Testis (tissue), 3 donors: ENCODE measurements around the gene TGM1. TPM values are rescaled to one million over a fixed set of nuclear protein-coding genes. Genes with fewer than 3 reads are reported as not detected.

Source experiments
- DNase-seq: peaks from one replicate; pipeline ENCODE4 v3.0.0-alpha.2; 2019
- H3K27ac ChIP-seq, 2 donors: fragments of 200-600 bp; sonication (generic); one replicate each; pipeline ENCODE4 v1.5.1; 2019
- H3K27me3 ChIP-seq: fragments of 200-600 bp; sonication (generic); one replicate; pipeline ENCODE4 v1.5.1; 2019
- H3K36me3 ChIP-seq: fragments of 200-600 bp; sonication (generic); one replicate; pipeline ENCODE4 v1.5.1; 2017; ENCODE audit warnings: low read depth; ENCODE audit errors: missing control alignments
- H3K4me1 ChIP-seq: fragments of 200-600 bp; sonication (generic); one replicate; pipeline ENCODE4 v1.5.1; 2019
- H3K4me3 ChIP-seq, 2 donors: fragments of 200-600 bp; sonication (generic); one replicate each; pipeline ENCODE4 v1.5.1; 2017 to 2019
- H3K9me3 ChIP-seq: fragments of 200-600 bp; sonication (generic); one replicate; pipeline ENCODE4 v1.5.1; 2017
- CTCF ChIP-seq, 3 experiments: fragments of 450-650 bp in 2 of 3; fragments of 200-600 bp in 1 of 3; sonication (generic) in 1 of 3; IDR thresholded peaks; one replicate each; pipeline ENCODE4 v1.5.1; 2016 to 2019; ENCODE audit warnings: antibody characterized with exemption in 3 of 3, mild to moderate bottlenecking in 2 of 3, moderate library complexity in 1 of 3
- POLR2A ChIP-seq: fragments of 450-650 bp; IDR thresholded peaks from one replicate; pipeline ENCODE4 v1.6.1; 2017; ENCODE audit warnings: antibody characterized with exemption, mild to moderate bottlenecking, moderate library complexity
- WGBS, 2 donors: methylation state at CpG; one replicate each; pipeline ENCODE4 v1.1.5; 2018; 5-methylcytosine and 5-hydroxymethylcytosine counted together
- intact Hi-C: fragments of 100-400 bp; cut with DNase I; formaldehyde crosslinking; loops from one replicate; pipeline ENCODE4 v1.15.1; 2023; ENCODE audit warnings: low total_unique reads
- polyA plus RNA-seq: library from polyadenylated mRNA; stranded (reverse); fragments of 350-450 nt; fragmentation: Illumina TruSeq; extraction: RNeasy Lipid Tissue Mini Kit (QIAGEN cat#74804); gene quantifications from one replicate; pipeline ENCODE4 v1.2.3, GENCODE V29; 2014; ENCODE audit warnings: low read depth, low replicate concordance; ENCODE audit not compliant: insufficient read depth
- total RNA-seq, 2 donors: library from RNA; depleted of rRNA; stranded (reverse); fragments of >200 nt; gene quantifications; one replicate each; pipeline ENCODE4 v1.2.3, GENCODE V29; 2016

The TGM1 gene
- total and polyA plus RNA-seq, 3 donors from 2014 or later: 3.6 to 10.5 (median 5.4) TPM

GRCh38 chr14:24280797-24281460 is 18.0 kb upstream of the TGM1 start:
- H3K4me1 ChIP-seq: no peaks in the 10 kb centered on the region
- TF ChIP-seq POLR2A (no peak), CTCF (IDR thresholded peaks at IDR 0.05) (no peak)
- WGBS, 2 donors: 80 to 88% methylated on average over 4 to 6 of the region's 6 CpGs
- no peaks in the 10 kb centered on the region for H3K9me3 ChIP-seq
- intact Hi-C loops: no loop called here
- no peak for DNase-seq
- no peak overlapping the region for H3K27ac ChIP-seq
- no peak overlapping the region for H3K4me3 ChIP-seq
- no peaks in the 10 kb centered on the region for H3K27me3 ChIP-seq
- H3K36me3 ChIP-seq: no peaks in the 10 kb centered on the region

- H3K27me3 ChIP-seq: no peaks in the 10 kb centered on the region
- no peaks in the 10 kb centered on the region for H3K9me3 ChIP-seq
- no peaks in the 10 kb centered on the region for H3K36me3 ChIP-seq
- intact Hi-C loops: no loop called here
- TF ChIP-seq CTCF (IDR thresholded peaks at IDR 0.05): no peak
- no peak for TF ChIP-seq POLR2A
- no peak overlapping the region for H3K27ac ChIP-seq
- H3K4me1 ChIP-seq: no peaks in the 10 kb centered on the region
- 84 to 88% methylated on average over 11 of the region's 11 CpGs for WGBS, 2 donors
- no peak overlapping the region for H3K4me3 ChIP-seq
- no peak for DNase-seq
These were observed 16.6 kb upstream of the TGM1 start for GRCh38 chr14:24279301-24280186.

GRCh38 chr14:24278424-24278823 is 15.4 kb upstream of the TGM1 start:
- intact Hi-C loops: no loop called here
- 89 to 90% methylated on average over 5 of the region's 5 CpGs for WGBS, 2 donors
- H3K4me1 ChIP-seq: no peaks in the 10 kb centered on the region

GRCh38 chr14:24277606-24278321 is 14.8 kb upstream of the TGM1 start:
- H3K9me3 ChIP-seq: no peaks in the 10 kb centered on the region

More at GRCh38 chr14:24278424-24278823, 15.4 kb upstream of the TGM1 start:
- Histone ChIP-seq H3K27me3 (no peaks in the 10 kb centered on the region), H3K27ac (no peak overlapping the region), H3K36me3 (no peaks in the 10 kb centered on the region), H3K4me3 (no peak overlapping the region), H3K9me3 (no peaks in the 10 kb centered on the region)
- TF ChIP-seq POLR2A: no peak
- no peak for TF ChIP-seq CTCF (IDR thresholded peaks at IDR 0.05)
- no peak for DNase-seq

More at GRCh38 chr14:24277606-24278321, 14.8 kb upstream of the TGM1 start:
- 84 to 87% methylated on average over 11 of the region's 11 CpGs for WGBS, 2 donors
- no peak for DNase-seq
- Histone ChIP-seq H3K27me3 (no peaks in the 10 kb centered on the region), H3K36me3 (no peaks in the 10 kb centered on the region), H3K27ac (no peak overlapping the region), H3K4me1 (no peaks in the 10 kb centered on the region), H3K4me3 (no peak overlapping the region)
- intact Hi-C loops: no loop called here
- TF ChIP-seq POLR2A (no peak), CTCF (IDR thresholded peaks at IDR 0.05) (no peak)
